ENCODE results near the gene ADK.
"Not testable (repeated sequence)": the region's sequence is repeated elsewhere in the genome, so short reads cannot be mapped to it uniquely, and the experiment has no call there.

ADK gene

GRCh38 chr10:74573497-74573896 is 422.5 kb downstream of the ADK start:
- DNase-seq, result not testable (repeated sequence)

DNA sequence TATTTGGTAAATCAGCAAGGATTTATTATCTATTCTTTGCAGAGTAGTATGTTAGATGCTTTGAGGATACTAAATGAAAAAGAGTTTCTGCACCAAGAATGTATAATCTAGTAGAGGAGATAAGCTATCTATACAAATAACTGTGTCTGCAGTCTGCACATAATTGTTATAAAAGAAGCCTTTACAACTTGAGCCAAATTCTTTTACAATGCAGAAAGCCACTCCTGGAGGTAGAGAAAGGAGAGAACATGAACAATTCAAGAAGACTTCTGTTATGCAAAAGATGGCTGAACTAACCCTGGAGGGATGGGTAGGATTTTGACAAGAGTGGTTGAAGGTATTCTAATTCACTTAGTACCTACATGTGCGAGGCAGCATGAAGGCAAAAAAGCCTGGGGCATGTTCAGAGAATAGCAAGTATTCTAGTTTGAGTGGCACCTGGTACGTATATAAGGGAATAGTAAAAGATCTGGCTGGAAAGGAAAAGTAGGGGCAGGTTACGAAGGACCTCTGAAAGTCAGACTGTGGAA is 424.2 kb downstream of the ADK start:
- no peak for DNase-seq

GRCh38 chr10:74575912-74576311 is 424.9 kb downstream of the ADK start:
- DNase-seq, result no peak

GRCh38 chr10:74576586-74576985 is 425.6 kb downstream of the ADK start:
- DNase-seq, result no peak

DNA sequence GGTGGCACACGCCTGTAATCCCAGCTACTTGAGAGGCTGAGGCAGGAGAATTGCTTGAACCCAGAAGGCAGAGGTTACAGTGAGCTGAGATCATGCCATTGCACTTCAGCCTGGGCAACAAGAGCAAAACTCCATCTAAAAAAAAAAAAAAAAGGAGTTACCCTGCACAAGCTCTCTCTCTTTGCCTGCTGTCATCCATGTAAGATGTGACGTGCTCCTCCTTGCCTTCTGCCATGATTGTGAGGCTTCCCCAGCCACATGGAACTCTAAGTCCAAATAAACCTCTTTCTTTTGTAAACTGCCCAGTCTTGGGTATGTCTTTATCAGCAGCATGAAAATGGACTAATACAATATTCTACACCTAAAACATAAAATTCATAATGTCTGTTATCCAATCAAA is 429.4 kb downstream of the ADK start:
- DNase-seq, result not testable (repeated sequence)

- no peak for DNase-seq
Observed at GRCh38 chr10:74582566-74582965, 431.5 kb downstream of the ADK start.

DNA sequence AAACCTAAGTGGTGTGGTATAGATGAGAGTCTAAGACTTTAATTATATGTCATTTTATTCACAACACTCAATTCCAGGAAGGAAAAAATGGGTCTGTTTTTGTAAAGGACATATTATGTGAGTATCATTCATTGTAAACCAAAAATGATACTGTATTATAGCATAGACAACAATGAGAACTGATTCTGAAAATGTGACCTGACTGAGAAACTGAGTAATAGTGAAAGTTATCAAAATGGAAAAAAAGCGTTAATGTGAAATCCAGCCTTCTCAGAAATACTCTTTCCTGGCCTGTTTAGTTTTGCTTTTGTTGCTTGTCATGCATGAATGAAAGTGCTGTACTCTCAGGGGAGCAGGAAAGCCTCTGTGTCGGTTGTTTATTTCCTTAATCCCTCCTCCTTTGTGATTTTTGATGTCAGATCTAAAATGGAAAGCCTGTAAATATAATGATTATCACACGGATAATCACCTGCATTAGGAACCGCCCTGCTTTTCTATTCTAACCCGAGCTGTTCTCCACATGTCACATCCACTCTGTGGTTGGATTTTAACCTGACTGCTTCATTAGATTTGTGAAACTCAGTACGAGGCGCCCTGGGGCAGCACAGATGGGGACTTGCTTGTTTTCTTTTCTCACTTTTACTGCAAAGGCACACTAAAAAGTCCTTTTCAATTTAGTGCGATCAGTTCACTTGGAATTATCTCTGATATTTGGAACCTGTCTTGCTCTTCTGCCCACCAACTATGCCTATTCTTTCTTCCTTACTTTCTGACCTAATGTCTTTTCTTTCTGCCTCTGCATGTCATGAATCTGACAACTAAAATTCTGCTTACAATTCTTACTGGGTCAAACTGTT is 434.4 kb downstream of the ADK start:
- DNase-seq, result no peak

DNA sequence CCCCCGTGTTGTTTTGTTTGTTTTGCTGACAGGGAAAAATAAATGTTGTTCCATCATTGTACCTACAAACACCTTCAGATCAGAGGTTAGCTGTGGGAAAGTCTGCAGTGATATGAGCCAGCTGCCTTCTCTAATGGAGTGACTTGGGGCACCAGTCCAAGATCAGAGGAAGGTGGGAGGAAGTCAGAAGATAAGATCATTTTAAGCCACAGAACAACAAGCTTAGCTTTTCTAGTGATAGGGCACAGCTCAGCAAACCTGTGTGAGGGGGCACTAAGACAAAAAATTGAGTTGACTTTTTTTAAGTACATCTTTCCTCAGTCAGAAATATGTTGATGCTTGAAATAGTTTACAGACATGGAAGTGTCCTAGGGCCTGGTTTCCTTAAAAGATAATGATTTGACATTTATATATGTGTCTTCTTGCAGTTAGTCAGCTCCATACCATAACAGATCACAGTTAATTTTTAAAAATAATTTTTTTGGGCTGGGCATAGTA is 435.1 kb downstream of the ADK start:
- DNase-seq, result no peak

DNA sequence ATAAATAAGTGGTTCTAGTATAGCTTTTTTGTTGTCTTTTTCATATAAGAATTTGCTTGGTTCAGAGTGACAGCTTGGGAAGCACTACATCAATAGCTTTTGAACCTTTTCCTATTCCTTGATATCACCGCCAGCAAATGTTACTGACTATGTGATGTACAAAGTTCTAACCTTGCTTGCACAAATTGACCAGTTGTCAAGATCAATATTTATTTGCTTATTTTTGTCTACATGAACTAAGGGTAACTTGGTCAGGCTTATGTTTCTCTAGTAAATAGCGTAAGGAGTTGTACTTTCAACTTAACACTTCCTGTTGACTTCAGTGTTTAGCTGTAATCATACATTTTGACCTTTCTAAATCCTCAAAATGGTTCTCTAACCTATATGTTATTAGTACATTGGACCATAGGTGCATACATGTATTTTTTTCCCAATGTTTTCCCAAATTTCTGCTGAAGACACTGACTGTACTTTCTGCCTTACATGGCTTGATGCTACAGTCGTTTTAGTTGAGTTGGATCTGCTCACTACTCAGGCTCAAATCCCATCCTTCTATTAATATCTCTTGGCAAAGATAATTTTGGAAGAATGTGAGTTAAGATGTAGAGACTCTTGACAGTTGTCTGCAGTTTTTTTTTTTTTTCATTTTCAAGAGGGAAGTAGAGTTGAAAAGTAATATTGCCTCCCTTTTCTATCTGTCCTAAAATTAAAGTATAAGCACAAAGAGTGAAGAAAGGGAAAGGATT is 436.3 kb downstream of the ADK start:
- no peak for DNase-seq

DNA sequence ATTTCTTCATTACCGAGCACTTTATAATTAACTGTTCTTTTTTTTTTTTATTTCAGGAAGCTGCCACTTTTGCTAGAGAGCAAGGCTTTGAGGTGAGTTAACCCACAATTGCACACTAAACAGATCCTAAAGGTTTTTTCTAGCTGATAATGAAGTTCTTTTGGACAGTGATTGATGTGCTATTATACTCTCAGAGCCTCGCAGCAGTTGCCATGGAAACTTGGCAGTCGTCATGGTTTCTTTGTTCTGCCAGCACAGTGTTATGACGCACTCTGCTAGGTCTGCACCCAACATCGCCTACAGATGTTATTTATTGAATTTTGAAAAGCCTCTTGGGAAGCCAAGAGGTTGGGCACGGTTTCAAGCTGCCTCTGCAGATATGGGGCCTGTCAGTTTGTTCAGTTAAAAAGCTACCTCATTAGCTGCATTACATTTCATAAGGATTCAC is 438.2 kb downstream of the ADK start:
- DNase-seq, result peak; percentile 77

DNA sequence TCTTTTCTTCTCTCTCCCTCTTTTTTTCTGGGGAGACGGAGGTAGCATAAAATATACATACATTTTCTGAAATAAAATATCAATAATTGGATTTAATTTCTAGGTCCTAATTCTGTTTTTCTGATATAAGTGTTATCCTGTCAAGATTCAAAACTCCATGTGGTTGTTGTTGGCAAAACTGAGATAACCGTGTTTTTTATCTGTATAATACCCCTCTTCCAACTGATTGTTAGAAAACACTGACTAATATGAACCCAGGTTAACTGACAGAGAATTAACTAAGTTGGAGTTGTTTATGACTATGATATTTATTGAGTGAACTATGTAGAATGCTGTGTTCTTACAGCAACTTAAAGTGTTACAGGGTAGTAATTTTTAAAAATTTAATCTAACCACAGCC is 438.8 kb downstream of the ADK start:
- no peak for DNase-seq

GRCh38 chr10:74593470-74593869 is 442.4 kb downstream of the ADK start:
- DNase-seq, result no peak

GRCh38 chr10:74596713-74597112 is 445.7 kb downstream of the ADK start:
- no peak for DNase-seq

- no peak for DNase-seq
Observed at GRCh38 chr10:74598891-74599566, 448.0 kb downstream of the ADK start.

- no peak for DNase-seq
Observed at GRCh38 chr10:74599672-74600071, 448.7 kb downstream of the ADK start.

DNA sequence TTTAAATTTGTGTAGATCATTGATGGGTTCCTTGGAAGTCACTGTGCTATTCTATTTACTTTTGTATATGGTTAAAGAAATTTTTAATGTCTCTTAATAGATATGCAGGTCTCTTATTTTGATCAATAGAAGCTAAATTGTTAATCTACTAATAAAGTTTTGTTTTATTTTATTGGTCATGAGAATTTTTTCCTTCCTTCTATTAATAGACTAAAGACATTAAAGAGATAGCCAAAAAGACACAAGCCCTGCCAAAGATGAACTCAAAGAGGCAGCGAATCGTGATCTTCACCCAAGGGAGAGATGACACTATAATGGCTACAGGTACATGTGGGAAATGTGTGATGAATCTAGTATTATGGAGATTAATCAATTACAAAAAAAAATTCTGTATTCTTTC is 449.1 kb downstream of the ADK start:
- DNase-seq, result no peak

- DNase-seq, result no peak
Observed at GRCh38 chr10:74602576-74602975, 451.6 kb downstream of the ADK start.

DNA sequence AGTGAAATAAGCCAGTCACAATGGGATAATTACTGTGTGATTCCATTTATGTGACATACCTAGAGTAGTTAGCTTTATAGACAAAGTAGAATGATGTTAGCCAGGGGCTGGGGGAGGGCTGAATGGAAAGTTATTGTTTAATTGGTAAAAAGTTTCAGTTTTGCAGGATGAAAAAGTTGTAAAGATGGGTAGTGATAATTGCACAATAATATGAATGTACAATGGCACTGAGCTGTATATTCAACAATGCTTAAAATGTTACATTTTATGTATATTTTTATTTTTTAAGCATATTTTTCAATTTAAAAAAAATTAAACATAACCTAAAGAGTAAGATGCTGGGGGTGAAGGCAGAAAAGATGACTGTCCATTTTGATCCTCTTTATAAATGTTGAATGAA is 459.3 kb downstream of the ADK start:
- no peak for DNase-seq

- no peak for DNase-seq
Observed at GRCh38 chr10:74612195-74612594, 461.2 kb downstream of the ADK start.

- no peak for DNase-seq
Observed at GRCh38 chr10:74620626-74621025, 469.6 kb downstream of the ADK start.

GRCh38 chr10:74623786-74624185 is 472.8 kb downstream of the ADK start:
- DNase-seq, result no peak

GRCh38 chr10:74624501-74624900 is 473.5 kb downstream of the ADK start:
- DNase-seq, result no peak

- DNase-seq, result no peak
Observed at GRCh38 chr10:74628136-74628535, 477.1 kb downstream of the ADK start.

All from right forelimb (tissue), 1 donor.